ENCODE data around the gene ADAMTS16.

ADAMTS16 gene

GRCh38 chr5:5340206-5340729 is 200.1 kb downstream of the ADAMTS16 start:
- Mint-ChIP-seq H3K9me3 (peaks cover 34% of the 10 kb centered on the region), H3K36me3 (ENCODE audit: low read depth) (no peaks in the 10 kb centered on the region), H3K27ac (no peak overlapping the region), H3K27me3 (no peaks in the 10 kb centered on the region), H3K4me3 (no peak overlapping the region), H3K4me1 (ENCODE audit: low read depth) (no peaks in the 10 kb centered on the region)
- intact Hi-C loops (cut with micrococcal nuclease): no loop called here

- H3K9me3 Mint-ChIP-seq: peaks cover 23% of the 10 kb centered on the region
- no peak overlapping the region for H3K27ac Mint-ChIP-seq
- no peaks in the 10 kb centered on the region for H3K4me1 Mint-ChIP-seq (ENCODE audit: low read depth)
- H3K4me3 Mint-ChIP-seq: no peak overlapping the region
- H3K27me3 Mint-ChIP-seq: no peaks in the 10 kb centered on the region
- intact Hi-C loops (cut with micrococcal nuclease): no loop called here
- H3K36me3 Mint-ChIP-seq (ENCODE audit: low read depth): no peaks in the 10 kb centered on the region
These were observed 201.6 kb downstream of the ADAMTS16 start for GRCh38 chr5:5341531-5342292.

GRCh38 chr5:5342784-5343183 is 202.7 kb downstream of the ADAMTS16 start:
- H3K4me1 Mint-ChIP-seq (ENCODE audit: low read depth): no peaks in the 10 kb centered on the region
- no peak overlapping the region for H3K4me3 Mint-ChIP-seq
- no peaks in the 10 kb centered on the region for H3K27me3 Mint-ChIP-seq
- no peaks in the 10 kb centered on the region for H3K36me3 Mint-ChIP-seq (ENCODE audit: low read depth)
- H3K9me3 Mint-ChIP-seq: peaks cover 23% of the 10 kb centered on the region
- H3K27ac Mint-ChIP-seq: no peak overlapping the region
- intact Hi-C loops (cut with micrococcal nuclease): no loop called here

- Mint-ChIP-seq H3K27ac (no peak overlapping the region), H3K27me3 (no peaks in the 10 kb centered on the region), H3K4me3 (no peak overlapping the region), H3K4me1 (ENCODE audit: low read depth) (no peaks in the 10 kb centered on the region), H3K9me3 (peaks cover 27% of the 10 kb centered on the region), H3K36me3 (ENCODE audit: low read depth) (no peaks in the 10 kb centered on the region)
- intact Hi-C loops (cut with micrococcal nuclease): no loop called here
These were observed 203.4 kb downstream of the ADAMTS16 start for GRCh38 chr5:5343568-5343967.

GRCh38 chr5:5344051-5344571 is 204.0 kb downstream of the ADAMTS16 start:
- Mint-ChIP-seq H3K4me3 (no peak overlapping the region), H3K27ac (no peak overlapping the region), H3K9me3 (peaks cover 29% of the 10 kb centered on the region), H3K27me3 (no peaks in the 10 kb centered on the region), H3K4me1 (ENCODE audit: low read depth) (no peaks in the 10 kb centered on the region), H3K36me3 (ENCODE audit: low read depth) (no peaks in the 10 kb centered on the region)
- intact Hi-C loops (cut with micrococcal nuclease): no loop called here

- H3K27ac Mint-ChIP-seq: no peak overlapping the region
- intact Hi-C loops (cut with micrococcal nuclease): no loop called here
- H3K4me1 Mint-ChIP-seq (ENCODE audit: low read depth): no peaks in the 10 kb centered on the region
These were observed 204.5 kb downstream of the ADAMTS16 start for GRCh38 chr5:5344606-5345005.

GRCh38 chr5:5347442-5347841 is 207.3 kb downstream of the ADAMTS16 start:
- Mint-ChIP-seq H3K27me3 (no peaks in the 10 kb centered on the region), H3K9me3 (peaks cover 36% of the 10 kb centered on the region), H3K4me1 (ENCODE audit: low read depth) (no peaks in the 10 kb centered on the region), H3K36me3 (ENCODE audit: low read depth) (no peaks in the 10 kb centered on the region), H3K4me3 (no peak overlapping the region), H3K27ac (no peak overlapping the region)
- intact Hi-C loops (cut with micrococcal nuclease): no loop called here

More at GRCh38 chr5:5344606-5345005, 204.5 kb downstream of the ADAMTS16 start:
- no peak overlapping the region for H3K4me3 Mint-ChIP-seq
- no peaks in the 10 kb centered on the region for H3K27me3 Mint-ChIP-seq
- H3K9me3 Mint-ChIP-seq: peaks cover 34% of the 10 kb centered on the region
- no peaks in the 10 kb centered on the region for H3K36me3 Mint-ChIP-seq (ENCODE audit: low read depth)

GRCh38 chr5:5348135-5348534 is 208.0 kb downstream of the ADAMTS16 start:
- Mint-ChIP-seq H3K4me1 (ENCODE audit: low read depth) (no peaks in the 10 kb centered on the region), H3K27ac (no peak overlapping the region), H3K9me3 (peaks cover 41% of the 10 kb centered on the region), H3K36me3 (ENCODE audit: low read depth) (no peaks in the 10 kb centered on the region), H3K4me3 (no peak overlapping the region), H3K27me3 (no peaks in the 10 kb centered on the region)
- intact Hi-C loops (cut with micrococcal nuclease): no loop called here

- Mint-ChIP-seq H3K4me1 (ENCODE audit: low read depth) (no peaks in the 10 kb centered on the region), H3K27me3 (no peaks in the 10 kb centered on the region), H3K27ac (no peak overlapping the region), H3K36me3 (ENCODE audit: low read depth) (no peaks in the 10 kb centered on the region), H3K9me3 (peaks cover 41% of the 10 kb centered on the region), H3K4me3 (no peak overlapping the region)
- intact Hi-C loops (cut with micrococcal nuclease): no loop called here
These were observed 208.4 kb downstream of the ADAMTS16 start for GRCh38 chr5:5348576-5348975.

- Mint-ChIP-seq H3K27me3 (no peaks in the 10 kb centered on the region), H3K4me1 (ENCODE audit: low read depth) (no peaks in the 10 kb centered on the region), H3K4me3 (no peak overlapping the region), H3K36me3 (ENCODE audit: low read depth) (no peaks in the 10 kb centered on the region), H3K27ac (no peak overlapping the region), H3K9me3 (peaks cover 41% of the 10 kb centered on the region)
- intact Hi-C loops (cut with micrococcal nuclease): no loop called here
These were observed 210.0 kb downstream of the ADAMTS16 start for GRCh38 chr5:5350101-5350500.

- no peaks in the 10 kb centered on the region for H3K4me1 Mint-ChIP-seq (ENCODE audit: low read depth)
These were observed 211.3 kb downstream of the ADAMTS16 start for GRCh38 chr5:5351288-5351979.

GRCh38 chr5:5352675-5353074 is 212.5 kb downstream of the ADAMTS16 start:
- no peaks in the 10 kb centered on the region for H3K36me3 Mint-ChIP-seq (ENCODE audit: low read depth)
- peaks cover 37% of the 10 kb centered on the region for H3K9me3 Mint-ChIP-seq
- no peak overlapping the region for H3K4me3 Mint-ChIP-seq
- H3K27ac Mint-ChIP-seq: no peak overlapping the region
- no peaks in the 10 kb centered on the region for H3K4me1 Mint-ChIP-seq (ENCODE audit: low read depth)
- H3K27me3 Mint-ChIP-seq: no peaks in the 10 kb centered on the region
- intact Hi-C loops (cut with micrococcal nuclease): no loop called here

More at GRCh38 chr5:5351288-5351979, 211.3 kb downstream of the ADAMTS16 start:
- Mint-ChIP-seq H3K27ac (no peak overlapping the region), H3K4me3 (no peak overlapping the region), H3K27me3 (no peaks in the 10 kb centered on the region), H3K36me3 (ENCODE audit: low read depth) (no peaks in the 10 kb centered on the region), H3K9me3 (peaks cover 41% of the 10 kb centered on the region)
- intact Hi-C loops (cut with micrococcal nuclease): no loop called here

- no peak overlapping the region for H3K27ac Mint-ChIP-seq
- intact Hi-C loops (cut with micrococcal nuclease): no loop called here
- H3K36me3 Mint-ChIP-seq (ENCODE audit: low read depth): no peaks in the 10 kb centered on the region
- H3K9me3 Mint-ChIP-seq: peaks cover 32% of the 10 kb centered on the region
- H3K4me1 Mint-ChIP-seq (ENCODE audit: low read depth): no peaks in the 10 kb centered on the region
- H3K4me3 Mint-ChIP-seq: no peak overlapping the region
- no peaks in the 10 kb centered on the region for H3K27me3 Mint-ChIP-seq
These were observed 213.6 kb downstream of the ADAMTS16 start for GRCh38 chr5:5353681-5354080.

GRCh38 chr5:5356765-5357164 is 216.6 kb downstream of the ADAMTS16 start:
- Mint-ChIP-seq H3K9me3 (peaks cover 11% of the 10 kb centered on the region), H3K27ac (no peak overlapping the region), H3K4me3 (no peak overlapping the region), H3K36me3 (ENCODE audit: low read depth) (no peaks in the 10 kb centered on the region), H3K27me3 (no peaks in the 10 kb centered on the region), H3K4me1 (ENCODE audit: low read depth) (no peaks in the 10 kb centered on the region)
- intact Hi-C loops (cut with micrococcal nuclease): no loop called here

Measured in dendritic cell treated with granulocyte-macrophage colony-stimulating factor and Interleukin-4, amounts not matched to agents 40 ng/mL and 50 ng/mL, for 4 days (primary cell).